Measurements from ENCODE around the gene NECAB3. TPM values are rescaled to one million over a fixed set of nuclear protein-coding genes. Genes with fewer than 3 reads are reported as not detected.

Gene NECAB3
- total RNA-seq, 6 experiments from 2014 or later, result 13.2 to 21.9 (median 19.2) TPM

DNA sequence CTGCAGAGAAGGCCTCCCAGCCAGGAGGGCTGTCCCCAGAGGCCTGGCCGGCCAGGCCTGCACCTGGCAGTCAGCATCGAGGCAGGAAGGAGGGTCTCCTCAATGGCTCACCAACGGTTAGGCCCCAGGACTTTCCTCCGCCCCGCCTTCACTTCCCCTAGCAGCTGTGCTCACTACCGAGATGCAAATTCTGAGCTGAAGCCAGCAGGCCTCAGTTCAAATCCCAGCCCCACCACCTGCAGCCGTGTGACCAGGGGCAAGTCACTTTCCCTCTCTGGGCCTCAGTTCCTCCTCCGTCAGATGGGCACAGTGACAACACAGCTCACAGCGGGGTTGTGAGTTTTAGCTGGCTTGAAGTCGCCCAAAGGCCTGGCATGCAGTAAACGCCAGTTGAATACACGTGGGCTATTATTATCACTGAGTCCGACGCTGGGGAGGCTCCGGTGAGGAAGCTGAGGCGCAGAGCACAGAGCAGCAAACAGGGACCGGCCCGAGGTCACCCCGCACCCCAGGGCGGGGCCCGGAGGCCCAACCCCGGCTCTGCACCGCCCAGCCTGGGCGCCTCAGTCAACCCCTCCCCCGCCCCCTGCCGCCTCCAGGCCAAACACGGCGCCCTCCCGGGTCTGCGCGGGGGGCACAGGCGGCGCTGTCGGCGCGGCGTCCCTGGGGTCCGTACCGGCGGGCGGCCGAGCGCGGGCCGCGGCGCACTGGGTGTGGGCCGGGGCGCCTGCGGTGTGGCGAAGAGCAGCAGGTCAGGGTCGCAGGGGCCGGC, 11.3 kb upstream of the NECAB3 start:
- Histone ChIP-seq H3K9me3 (no peaks in the 10 kb centered on the region), H3K27ac (no peak overlapping the region), H3K27me3 (no peaks in the 10 kb centered on the region), H3K4me3 (peak overlapping the region in 2 of 3 donors; percentile 18 to 51), H3K36me3 (no peaks in the 10 kb centered on the region), H3K4me1 (peaks cover 0 to 3% (median 0%) of the 10 kb centered on the region in 4 donors)
- WGBS (ENCODE audit: insufficient coverage, low coverage, low lambda C conversion rate, missing lambda C conversion rate), result 3% methylated on average over 12 of the region's 53 CpGs
- DNase-seq (no peak), ATAC-seq (peak in 1 of 4 donors; percentile 4)
- intact Hi-C loops (cut with DNase I), result no loop called here
- TF ChIP-seq POLR2A (IDR thresholded peaks at IDR 0.05), result no peak
- TF ChIP-seq, protein P1, sequence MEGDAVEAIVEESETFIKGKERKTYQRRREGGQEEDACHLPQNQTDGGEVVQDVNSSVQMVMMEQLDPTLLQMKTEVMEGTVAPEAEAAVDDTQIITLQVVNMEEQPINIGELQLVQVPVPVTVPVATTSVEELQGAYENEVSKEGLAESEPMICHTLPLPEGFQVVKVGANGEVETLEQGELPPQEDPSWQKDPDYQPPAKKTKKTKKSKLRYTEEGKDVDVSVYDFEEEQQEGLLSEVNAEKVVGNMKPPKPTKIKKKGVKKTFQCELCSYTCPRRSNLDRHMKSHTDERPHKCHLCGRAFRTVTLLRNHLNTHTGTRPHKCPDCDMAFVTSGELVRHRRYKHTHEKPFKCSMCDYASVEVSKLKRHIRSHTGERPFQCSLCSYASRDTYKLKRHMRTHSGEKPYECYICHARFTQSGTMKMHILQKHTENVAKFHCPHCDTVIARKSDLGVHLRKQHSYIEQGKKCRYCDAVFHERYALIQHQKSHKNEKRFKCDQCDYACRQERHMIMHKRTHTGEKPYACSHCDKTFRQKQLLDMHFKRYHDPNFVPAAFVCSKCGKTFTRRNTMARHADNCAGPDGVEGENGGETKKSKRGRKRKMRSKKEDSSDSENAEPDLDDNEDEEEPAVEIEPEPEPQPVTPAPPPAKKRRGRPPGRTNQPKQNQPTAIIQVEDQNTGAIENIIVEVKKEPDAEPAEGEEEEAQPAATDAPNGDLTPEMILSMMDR (IDR thresholded peaks at IDR 0.05), result no peak

DNA sequence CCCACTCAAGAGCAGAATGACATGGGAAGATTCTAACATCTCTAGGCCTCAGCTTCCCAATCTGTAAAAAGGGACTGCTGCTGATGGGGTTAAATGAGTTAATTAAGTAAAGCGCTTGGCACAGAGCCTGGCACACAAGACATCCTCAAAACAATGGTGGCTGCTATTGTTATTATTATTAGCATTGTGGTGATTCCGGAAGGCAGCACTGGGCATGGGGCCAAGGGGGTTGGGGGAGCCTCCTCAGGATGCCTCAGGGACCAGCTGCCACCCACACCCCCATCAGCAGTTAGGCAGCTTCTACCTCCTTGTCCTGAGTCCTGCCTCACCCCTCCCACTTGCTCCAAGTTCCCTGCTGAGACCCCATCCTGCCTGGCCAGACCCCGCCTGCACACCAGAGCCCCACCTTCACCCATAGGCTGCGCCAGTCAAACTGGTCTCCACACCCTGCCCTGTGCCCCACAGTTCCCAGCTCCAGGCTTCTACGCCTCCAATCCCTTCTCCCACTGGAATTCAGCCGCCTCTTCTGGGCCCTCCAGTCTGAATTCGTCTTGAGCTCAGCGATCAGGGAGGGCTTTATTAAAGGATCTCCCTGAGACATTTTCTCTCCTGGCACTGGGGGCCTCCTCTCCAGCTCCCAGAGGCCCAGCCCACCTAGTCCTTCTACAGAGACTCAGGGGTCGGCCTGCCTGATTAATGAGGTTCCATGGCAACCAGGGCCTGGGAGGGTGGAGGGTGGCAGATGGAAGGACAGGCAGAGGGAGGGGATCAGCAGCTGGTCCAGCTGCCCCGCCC, 10.5 kb upstream of the NECAB3 start:
- DNase-seq, result no peak
- no peak for TF ChIP-seq POLR2A (IDR thresholded peaks at IDR 0.05)
- TF ChIP-seq, protein P1 (IDR thresholded peaks at IDR 0.05), result no peak
- 77% methylated on average over 6 of the region's 10 CpGs for WGBS (ENCODE audit: insufficient coverage, low coverage, low lambda C conversion rate, missing lambda C conversion rate)
- no peak overlapping the region for H3K4me3 ChIP-seq
- intact Hi-C loops (cut with DNase I), result no loop called here
- ATAC-seq, result no peak
- H3K27me3 ChIP-seq, result no peaks in the 10 kb centered on the region
- no peaks in the 10 kb centered on the region for H3K36me3 ChIP-seq
- H3K9me3 ChIP-seq, result no peaks in the 10 kb centered on the region
- peaks cover 0 to 3% (median 0%) of the 10 kb centered on the region in 4 donors for H3K4me1 ChIP-seq
- no peak overlapping the region for H3K27ac ChIP-seq

DNA sequence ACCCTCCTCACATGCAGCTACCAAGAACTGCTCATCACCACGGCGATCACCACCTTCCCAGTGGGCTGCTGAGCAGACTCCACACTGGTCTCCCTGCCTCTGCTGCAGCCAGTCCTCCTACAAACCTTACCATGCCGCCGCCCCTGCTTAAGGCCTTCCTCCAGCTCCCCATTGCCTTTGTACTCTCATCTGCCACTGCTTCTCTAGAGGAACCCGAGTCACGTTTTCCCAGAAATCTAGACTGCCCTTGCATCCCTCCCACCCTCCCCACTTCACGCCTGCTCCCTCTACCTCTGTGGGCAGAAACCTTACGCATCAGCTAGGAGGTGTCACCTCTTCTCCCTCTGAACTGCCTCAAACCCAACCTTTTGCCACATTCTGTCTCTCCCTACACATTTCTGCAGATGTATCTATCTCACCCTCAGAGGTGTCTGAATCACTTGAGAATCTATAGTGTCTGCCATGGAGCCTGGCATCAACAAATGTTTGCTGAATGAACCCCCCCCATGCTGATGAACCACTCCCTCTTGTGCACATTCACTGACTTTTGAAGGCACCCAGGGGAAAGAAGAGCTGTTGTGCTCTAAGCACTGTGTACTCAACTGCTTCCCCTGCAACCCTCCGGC, 7.6 kb upstream of the NECAB3 start:
- intact Hi-C loops (cut with DNase I), result no loop called here
- Histone ChIP-seq H3K36me3 (no peaks in the 10 kb centered on the region), H3K9me3 (no peaks in the 10 kb centered on the region), H3K4me3 (no peak overlapping the region), H3K4me1 (peaks cover 0 to 3% (median 0%) of the 10 kb centered on the region in 4 donors), H3K27ac (no peak overlapping the region), H3K27me3 (no peaks in the 10 kb centered on the region)
- DNase-seq, result no peak
- 88% methylated on average over 7 of the region's 9 CpGs for whole genome bisulfite sequencing (ENCODE audit: insufficient coverage, low coverage, low lambda C conversion rate, missing lambda C conversion rate)
- no peak for ATAC-seq
- TF ChIP-seq, protein P1 (IDR thresholded peaks at IDR 0.05), result no peak
- TF ChIP-seq POLR2A (IDR thresholded peaks at IDR 0.05), result no peak

- TF ChIP-seq, protein P1 (IDR thresholded peaks at IDR 0.05), result no peak
- TF ChIP-seq POLR2A (IDR thresholded peaks at IDR 0.05), result no peak
- Histone ChIP-seq H3K36me3 (no peaks in the 10 kb centered on the region), H3K27ac (no peak overlapping the region), H3K4me1 (no peaks in the 10 kb centered on the region), H3K27me3 (no peaks in the 10 kb centered on the region), H3K9me3 (no peaks in the 10 kb centered on the region), H3K4me3 (no peak overlapping the region)
- intact Hi-C loops (cut with DNase I), result no loop called here
- 91% methylated on average over 3 of the region's 5 CpGs for WGBS (ENCODE audit: insufficient coverage, low coverage, low lambda C conversion rate, missing lambda C conversion rate)
- no peak for ATAC-seq
- no peak for DNase-seq
These were observed 7.1 kb upstream of the NECAB3 start for GRCh38 chr20:33681288-33681687.

Measured in right lobe of liver (tissue), 6 donors.